Measurements from ENCODE around the gene DTYMK. TPM values are rescaled to one million over a fixed set of nuclear protein-coding genes. Genes with fewer than 3 reads are reported as not detected.

DTYMK gene
- total and polyA plus RNA-seq, 10 of the 15 experiments (the other 5 are each of a cell fraction or from before 2014, with no cell fraction given) = 7.0 to 220 (median 59.3) TPM

- ChIA-PET SMC1A (ENCODE audit: uncharacterized antibody, unreplicated experiment) (interaction anchor here (1.4 to 2.7 kb wide), 3 partner anchors 44 to 367 kb away, joined by 3 to 11 read pairs (median 7); partner anchors contain the start of gene D2HGDH), CTCF (interaction anchor here (1.5 to 2.5 kb wide), 2 partner anchors 13 to 30 kb away, joined by 4 to 10 read pairs; partner anchors contain the start of gene ING5), RAD21 (ENCODE audit: unreplicated experiment) (interaction anchor here (0.7 kb wide), 1 partner anchor 9 kb away, joined by 4 read pairs; no protein-coding TSS in a partner anchor), POLR2A (interaction anchor here (0.6 to 1.8 kb wide), 2 partner anchors 13 to 413 kb away, joined by 3 to 5 read pairs; partner anchors contain the start of gene ING5)
- no peak for TF ChIP-seq CHD4 (IDR thresholded peaks at IDR 0.05)
- TF ChIP-seq ETV6 (conservative IDR thresholded peaks at IDR 0.05 in 1 of 2, IDR thresholded peaks at IDR 0.05 in 1 of 2; ENCODE audit: borderline replicate concordance in 1 of 2, low read depth in 1 of 2) = no peak
- TF ChIP-seq USF1 (IDR thresholded peaks at IDR 0.05; ENCODE audit: borderline replicate concordance, extremely low read length, insufficient read depth, low read depth, low read length) = no peak
- no peak for TF ChIP-seq MXI1 (IDR thresholded peaks at IDR 0.05; ENCODE audit: low read depth, low read length)
- no peak for TF ChIP-seq RBBP5 (conservative IDR thresholded peaks at IDR 0.05)
- intact Hi-C loops (cut with micrococcal nuclease; ENCODE audit: unreplicated experiment) (loop anchor here (5.0 kb wide), 1 partner anchor 43 kb away; the partner anchor contains the start of gene D2HGDH), in situ Hi-C loops (cut with MboI) (no loop called here)
- no peaks in the 10 kb centered on the region for H3K27me3 ChIP-seq (replicated peaks in 1 of 2; ENCODE audit: control insufficient read depth in 2 of 2, insufficient read depth in 2 of 2, low read length in 1 of 2)
- H3K4me1 ChIP-seq (ENCODE audit: control insufficient read depth, insufficient read depth, low read length) = peaks cover 7% of the 10 kb centered on the region; the same call in 1 of the 2 replicates
- H3K4me3 ChIP-seq = no peak overlapping the region
- WGBS (ENCODE audit: insufficient coverage, insufficient replicate concordance, low lambda C conversion rate, missing lambda C conversion rate) = 88% methylated on average over 10 of the region's 10 CpGs
- no peak overlapping the region for H3K4me2 ChIP-seq (ENCODE audit: control insufficient read depth, insufficient read depth)
- H3K36me3 ChIP-seq (ENCODE audit: control insufficient read depth in 2 of 2, insufficient read depth in 2 of 2, low read length in 1 of 2) = peaks cover under 1 to 6% of the 10 kb centered on the region in 2 experiments; a peak in 3 of 4 replicates
- H3K9me3 ChIP-seq (replicated peaks; ENCODE audit: control insufficient read depth, insufficient read depth, low read length) = no peaks in the 10 kb centered on the region
- H3K79me2 ChIP-seq (ENCODE audit: control insufficient read depth, insufficient read depth, low read length) = peaks cover 35% of the 10 kb centered on the region
- no peaks in the 10 kb centered on the region for H4K20me1 ChIP-seq (ENCODE audit: control insufficient read depth, insufficient read depth)
- no peak for ATAC-seq
- H3K27ac ChIP-seq (ENCODE audit: control insufficient read depth, insufficient read depth) = no peak overlapping the region
- FAIRE-seq = no peak
- TSS peak; percentile 26 for BruUV-seq (replicated peaks)
- no peak overlapping the region for H2AFZ ChIP-seq (ENCODE audit: control insufficient read depth, low read depth, low read length)
- DNase-seq (ENCODE audit: low read depth, low spot score) = no peak
- no peak overlapping the region for H3K9ac ChIP-seq (ENCODE audit: control insufficient read depth, insufficient read depth, low read length)
Measured at GRCh38 chr2:241689306-241689705, 2.7 kb upstream of the DTYMK start.

All from GM12878 (cell line).